ENCODE results near the gene PRPF38B. TPM values are rescaled to one million over a fixed set of nuclear protein-coding genes. Genes with fewer than 3 reads are reported as not detected.

The PRPF38B gene
- total and polyA plus RNA-seq, 2 of the 8 experiments (the other 6 are each of a cell fraction or from before 2014, with no cell fraction given): 16.6 to 50.6 TPM

DNA sequence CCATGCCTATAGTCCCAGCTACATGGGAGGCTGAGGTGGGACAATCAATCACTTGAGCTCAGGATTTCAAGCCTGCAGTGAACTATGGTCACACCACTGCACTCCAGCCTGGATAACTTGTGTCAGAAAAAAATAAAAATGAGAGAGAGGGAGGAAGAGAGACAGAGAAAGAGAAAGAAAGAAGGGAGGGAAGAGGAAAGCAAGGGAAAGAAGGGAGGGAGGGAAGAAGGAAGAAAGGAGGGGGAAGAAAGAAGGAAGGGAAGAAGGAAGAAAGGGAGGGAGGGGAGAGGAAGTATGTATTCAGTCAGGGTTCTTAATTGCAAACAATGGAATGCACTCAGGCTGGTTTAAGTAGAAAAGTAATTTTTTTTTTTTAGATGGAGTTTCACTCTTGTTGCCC is 23.3 kb upstream of the PRPF38B start:
- Histone ChIP-seq H2AFZ (ENCODE audit: low read length) (no peak overlapping the region), H4K20me1 (replicated peaks in 1 of 2; ENCODE audit: control insufficient read depth in 1 of 2, insufficient read depth in 2 of 2, low read length in 2 of 2) (no peaks in the 10 kb centered on the region), H2BK12ac (ENCODE audit: low read depth, low read length) (no peak overlapping the region), H3K36me3 (ENCODE audit: control insufficient read depth in 2 of 4, insufficient read depth in 4 of 4, low read length in 3 of 4) (no peaks in the 10 kb centered on the region), H3K9ac (replicated peaks in 1 of 4; ENCODE audit: extremely low read depth in 1 of 4, low read depth in 3 of 4, low read length in 3 of 4) (no peak overlapping the region), H3K27ac (ENCODE audit: low read depth, low read length) (no peak overlapping the region), H2BK20ac (ENCODE audit: low read length) (no peak overlapping the region), H3K23me2 (ENCODE audit: low read depth, low read length) (no peaks in the 10 kb centered on the region), H4K5ac (ENCODE audit: insufficient read length, low read depth, low read length) (no peak overlapping the region), H3K4ac (replicated peaks; ENCODE audit: insufficient read length, low read depth, low read length) (no peak overlapping the region), H3K4me2 (ENCODE audit: insufficient read depth in 1 of 2, low read depth in 2 of 2, low read length in 2 of 2) (no peak overlapping the region), H3K23ac (ENCODE audit: insufficient read length) (no peak overlapping the region), H3K4me1 (replicated peaks in 1 of 4; ENCODE audit: control insufficient read depth in 3 of 4, insufficient read depth in 4 of 4, low read length in 3 of 4) (no peaks in the 10 kb centered on the region), H3K18ac (ENCODE audit: extremely low read depth, low read length) (no peak overlapping the region), H3K79me1 (ENCODE audit: low read depth, low read length) (no peaks in the 10 kb centered on the region), H3K79me2 (ENCODE audit: control insufficient read depth in 1 of 2, insufficient read depth in 2 of 2, low read length in 2 of 2) (no peaks in the 10 kb centered on the region), H4K91ac (replicated peaks; ENCODE audit: insufficient read length, low read length) (no peak overlapping the region), H2BK5ac (ENCODE audit: low read depth, low read length) (no peak overlapping the region), H2AK5ac (ENCODE audit: low read depth, low read length) (no peak overlapping the region), H3K14ac (ENCODE audit: insufficient read length) (no peak overlapping the region), H2BK15ac (ENCODE audit: low read length) (no peak overlapping the region), H3K56ac (replicated peaks; ENCODE audit: insufficient read length, low read depth, low read length) (no peak overlapping the region), H3K27me3 (replicated peaks in 1 of 4; ENCODE audit: control insufficient read depth in 3 of 4, extremely low read depth in 1 of 4, insufficient read depth in 3 of 4, low read length in 3 of 4) (no peaks in the 10 kb centered on the region), H2BK120ac (replicated peaks; ENCODE audit: low read depth, low read length) (no peak overlapping the region), H4K8ac (ENCODE audit: extremely low read depth, insufficient read depth, low read length) (no peak overlapping the region), H3K4me3 (ENCODE audit: extremely low read depth in 1 of 4, insufficient read depth in 2 of 4, low read depth in 3 of 4, low read length in 4 of 4) (no peak overlapping the region), H3K9me3 (ENCODE audit: insufficient read depth in 2 of 2, low read depth in 1 of 2, low read length in 1 of 2) (peaks cover 0 to 5% of the 10 kb centered on the region in 2 experiments; a peak in 1 of 4 replicates)
- ChIA-PET CTCF (ENCODE audit: partially characterized antibody) (interaction anchor here (1.6 kb wide), 1 partner anchor 25 kb away, joined by 5 read pairs; no protein-coding TSS in a partner anchor), POLR2A (ENCODE audit: partially characterized antibody) (no interaction called here)
- FAIRE-seq (no peak), DNase-seq (ENCODE audit: low read depth in 1 of 2, low spot score in 2 of 2) (no peak)
- TF ChIP-seq SP2 (IDR thresholded peaks at IDR 0.05; ENCODE audit: low read length) (no peak), RFX5 (IDR thresholded peaks at IDR 0.05; ENCODE audit: borderline replicate concordance, low read depth, low read length) (no peak), HDAC2 (IDR thresholded peaks at IDR 0.05; ENCODE audit: borderline replicate concordance in 1 of 2, low read depth in 2 of 2, low read length in 2 of 2) (no peak), KDM5A (IDR thresholded peaks at IDR 0.05; ENCODE audit: low read length) (no peak), EP300 (IDR thresholded peaks at IDR 0.05; ENCODE audit: borderline replicate concordance in 1 of 2, low read depth in 2 of 2, low read length in 2 of 2) (no peak), EZH2 (IDR thresholded peaks at IDR 0.05; ENCODE audit: low read depth, low read length, severe bottlenecking) (no peak), SAP30 (IDR thresholded peaks at IDR 0.05; ENCODE audit: insufficient read depth, insufficient replicate concordance, low read length) (no peak), FOSL1 (IDR thresholded peaks at IDR 0.05; ENCODE audit: insufficient read depth, low read depth, low read length) (no peak), HDAC6 (IDR thresholded peaks at IDR 0.05; ENCODE audit: low read depth, low read length) (no peak), BACH1 (IDR thresholded peaks at IDR 0.05; ENCODE audit: low read length) (no peak), SP4 (IDR thresholded peaks at IDR 0.05; ENCODE audit: low read length) (no peak), RBBP5 (IDR thresholded peaks at IDR 0.05; ENCODE audit: borderline replicate concordance, low read depth, low read length) (no peak)
- TF ChIP-seq, protein P1, sequence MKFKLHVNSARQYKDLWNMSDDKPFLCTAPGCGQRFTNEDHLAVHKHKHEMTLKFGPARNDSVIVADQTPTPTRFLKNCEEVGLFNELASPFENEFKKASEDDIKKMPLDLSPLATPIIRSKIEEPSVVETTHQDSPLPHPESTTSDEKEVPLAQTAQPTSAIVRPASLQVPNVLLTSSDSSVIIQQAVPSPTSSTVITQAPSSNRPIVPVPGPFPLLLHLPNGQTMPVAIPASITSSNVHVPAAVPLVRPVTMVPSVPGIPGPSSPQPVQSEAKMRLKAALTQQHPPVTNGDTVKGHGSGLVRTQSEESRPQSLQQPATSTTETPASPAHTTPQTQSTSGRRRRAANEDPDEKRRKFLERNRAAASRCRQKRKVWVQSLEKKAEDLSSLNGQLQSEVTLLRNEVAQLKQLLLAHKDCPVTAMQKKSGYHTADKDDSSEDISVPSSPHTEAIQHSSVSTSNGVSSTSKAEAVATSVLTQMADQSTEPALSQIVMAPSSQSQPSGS (IDR thresholded peaks at IDR 0.05; ENCODE audit: low read length): no peak

Measured in H1 (cell line).